ENCODE data around the gene TSPEAR.
A peak's percentile ranks its signal among the peaks of the same experiment; 100 is the strongest.
"Not testable (repeated sequence)": the region's sequence is repeated elsewhere in the genome, so short reads cannot be mapped to it uniquely, and the experiment has no call there.

TSPEAR gene

DNA sequence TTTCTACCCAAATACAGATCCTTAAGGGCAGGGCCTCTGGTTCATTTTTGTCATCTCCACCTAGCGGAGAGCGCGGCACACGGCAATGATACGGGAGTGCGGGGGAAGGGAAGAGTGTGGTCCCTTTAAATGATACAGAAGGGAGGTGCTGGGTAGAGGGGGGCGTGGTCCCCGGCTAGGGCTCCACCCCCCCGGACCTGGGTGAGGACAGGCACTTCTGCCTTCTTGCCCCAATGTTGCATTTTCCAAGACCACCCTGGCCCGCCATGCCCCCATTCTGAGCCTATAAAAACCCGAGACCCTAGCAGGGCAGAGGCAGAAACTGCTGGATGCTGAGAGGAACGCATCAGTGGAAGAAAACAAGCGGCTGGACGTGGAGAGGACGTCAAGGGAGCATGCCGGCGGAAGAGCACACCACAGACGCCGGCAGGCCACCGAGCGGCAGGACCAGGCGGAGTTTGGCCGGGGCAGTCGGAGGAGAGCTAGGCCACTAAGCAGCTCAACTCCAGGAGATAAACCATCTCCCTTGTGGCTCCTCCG is 226.0 kb downstream of the TSPEAR start:
- peak overlapping the region; percentile 63 for H3K4me3 ChIP-seq (ENCODE audit: low read depth, low read length)

DNA sequence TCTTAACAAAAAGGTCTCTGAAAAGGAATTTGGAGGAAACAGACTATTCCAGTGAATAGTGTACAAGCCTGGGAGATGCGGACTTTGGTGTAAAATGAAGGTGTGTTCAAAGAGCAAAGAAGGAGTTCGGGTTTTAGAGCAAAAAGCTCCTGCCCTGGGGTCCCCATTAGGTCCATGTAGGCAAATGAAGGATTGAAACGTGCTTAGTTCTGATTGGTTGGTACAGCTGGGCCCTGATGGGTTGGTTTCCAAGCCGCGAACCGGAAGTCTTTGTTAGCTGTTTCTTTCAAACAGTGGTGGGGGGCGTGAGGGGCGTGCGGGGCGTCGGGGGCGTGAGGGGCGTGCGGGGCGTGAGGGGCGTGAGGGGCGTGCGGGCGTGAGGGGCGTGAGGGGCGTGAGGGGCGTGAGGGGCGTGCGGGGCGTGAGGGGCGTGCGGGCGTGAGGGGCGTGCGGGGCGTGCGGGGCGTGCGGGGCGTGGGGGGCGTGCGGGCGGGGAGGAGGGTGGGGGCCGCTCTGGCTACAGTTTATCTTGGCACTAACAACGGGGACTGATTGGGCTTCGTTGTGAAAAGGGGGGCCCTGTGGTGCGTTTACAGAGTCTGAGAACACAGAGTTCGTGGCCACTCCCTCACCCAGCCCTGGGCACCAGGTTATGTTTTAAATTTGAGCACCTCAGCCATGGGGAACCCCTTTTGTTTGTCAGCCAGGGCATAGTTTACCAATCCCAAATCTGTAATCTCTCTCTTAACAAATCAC is 226.7 kb downstream of the TSPEAR start:
- Histone ChIP-seq H3K9ac (ENCODE audit: low read length) (no peak overlapping the region), H3K36me3 (ENCODE audit: control insufficient read depth, insufficient read depth, low read length) (no peaks in the 10 kb centered on the region; the same call in 1 of the 2 replicates), H3K4me3 (ENCODE audit: low read depth, low read length) (no peak overlapping the region), H3K9me3 (ENCODE audit: control insufficient read depth, insufficient read depth, low read depth, low read length) (peaks cover 14% of the 10 kb centered on the region), H3K4me1 (ENCODE audit: control insufficient read depth, insufficient read depth, low read length) (0 out of 2 replicates have a peak, but pooled peaks cover 2% of the 10 kb centered on the region), H3K27me3 (ENCODE audit: control insufficient read depth, insufficient read depth, low read length) (no peaks in the 10 kb centered on the region), H3K27ac (ENCODE audit: low read depth, low read length) (no peak overlapping the region)

More for the DNA sequence above, 226.0 kb downstream of the TSPEAR start:
- Histone ChIP-seq H3K27ac (ENCODE audit: low read depth, low read length) (peak overlapping the region; percentile 22; the same call in 1 of the 2 replicates), H3K4me1 (ENCODE audit: control insufficient read depth, insufficient read depth, low read length) (0 out of 2 replicates have a peak, but pooled peaks cover 2% of the 10 kb centered on the region), H3K9me3 (ENCODE audit: control insufficient read depth, insufficient read depth, low read depth, low read length) (peaks cover 19% of the 10 kb centered on the region), H3K27me3 (ENCODE audit: control insufficient read depth, insufficient read depth, low read length) (no peaks in the 10 kb centered on the region), H3K9ac (ENCODE audit: low read length) (peak overlapping the region; percentile 73), H3K36me3 (ENCODE audit: control insufficient read depth, insufficient read depth, low read length) (peaks cover 3% of the 10 kb centered on the region; the same call in 1 of the 2 replicates)

DNA sequence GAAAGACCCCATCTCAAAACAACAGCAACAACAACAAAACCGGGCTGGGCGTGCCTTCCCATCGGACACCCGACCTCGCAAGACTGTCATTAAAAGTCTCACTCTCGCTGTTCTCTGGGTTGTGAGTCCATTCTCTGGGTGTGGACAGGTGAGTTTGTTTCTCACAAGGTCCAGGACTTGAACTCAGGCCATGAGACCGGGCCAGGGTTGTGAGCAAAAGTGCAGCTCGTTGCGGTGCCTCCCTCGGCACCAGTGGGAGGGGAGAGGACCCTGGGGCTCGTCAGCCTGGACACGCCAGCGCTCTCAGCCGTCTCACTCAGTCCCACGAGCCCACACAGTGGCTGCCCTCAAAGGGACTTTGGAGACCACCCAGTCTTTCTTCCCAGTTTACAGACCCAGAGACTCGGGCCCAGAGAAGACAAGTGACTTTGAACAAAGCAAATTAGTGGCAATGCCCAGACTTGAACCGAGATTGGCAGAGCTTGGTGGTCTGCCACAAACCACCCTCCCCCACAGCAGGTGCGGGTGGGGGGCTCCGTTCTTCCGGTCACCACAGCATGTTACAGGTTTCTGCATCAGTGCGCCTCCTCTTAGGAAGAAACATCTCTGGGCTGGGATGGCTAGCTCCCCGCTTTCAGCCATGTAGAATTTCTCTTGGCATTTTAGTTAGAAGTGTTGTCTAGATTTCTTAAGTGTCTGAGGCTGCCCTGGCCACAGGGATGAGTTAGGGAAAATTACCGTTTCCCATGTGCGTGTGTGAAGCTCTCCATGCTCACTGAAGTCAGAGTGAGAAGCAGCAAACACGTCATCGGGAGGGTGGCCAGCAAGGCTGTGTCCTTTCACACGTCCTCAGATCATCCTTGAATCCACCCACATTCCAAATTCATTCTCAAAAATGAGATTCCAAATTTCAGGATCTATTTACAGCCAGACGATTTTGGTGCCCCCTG is 227.8 kb downstream of the TSPEAR start:
- no peak overlapping the region for H3K4me3 ChIP-seq (ENCODE audit: low read depth, low read length)
- no peaks in the 10 kb centered on the region; the same call in 1 of the 2 replicates for H3K36me3 ChIP-seq (ENCODE audit: control insufficient read depth, insufficient read depth, low read length)
- no peak overlapping the region for H3K9ac ChIP-seq (ENCODE audit: low read length)
- no peaks in the 10 kb centered on the region for H3K27me3 ChIP-seq (ENCODE audit: control insufficient read depth, insufficient read depth, low read length)
- no peak overlapping the region for H3K27ac ChIP-seq (ENCODE audit: low read depth, low read length)
- 0 out of 2 replicates have a peak, but pooled peaks cover 2% of the 10 kb centered on the region for H3K4me1 ChIP-seq (ENCODE audit: control insufficient read depth, insufficient read depth, low read length)
- peaks cover 7% of the 10 kb centered on the region for H3K9me3 ChIP-seq (ENCODE audit: control insufficient read depth, insufficient read depth, low read depth, low read length)

DNA sequence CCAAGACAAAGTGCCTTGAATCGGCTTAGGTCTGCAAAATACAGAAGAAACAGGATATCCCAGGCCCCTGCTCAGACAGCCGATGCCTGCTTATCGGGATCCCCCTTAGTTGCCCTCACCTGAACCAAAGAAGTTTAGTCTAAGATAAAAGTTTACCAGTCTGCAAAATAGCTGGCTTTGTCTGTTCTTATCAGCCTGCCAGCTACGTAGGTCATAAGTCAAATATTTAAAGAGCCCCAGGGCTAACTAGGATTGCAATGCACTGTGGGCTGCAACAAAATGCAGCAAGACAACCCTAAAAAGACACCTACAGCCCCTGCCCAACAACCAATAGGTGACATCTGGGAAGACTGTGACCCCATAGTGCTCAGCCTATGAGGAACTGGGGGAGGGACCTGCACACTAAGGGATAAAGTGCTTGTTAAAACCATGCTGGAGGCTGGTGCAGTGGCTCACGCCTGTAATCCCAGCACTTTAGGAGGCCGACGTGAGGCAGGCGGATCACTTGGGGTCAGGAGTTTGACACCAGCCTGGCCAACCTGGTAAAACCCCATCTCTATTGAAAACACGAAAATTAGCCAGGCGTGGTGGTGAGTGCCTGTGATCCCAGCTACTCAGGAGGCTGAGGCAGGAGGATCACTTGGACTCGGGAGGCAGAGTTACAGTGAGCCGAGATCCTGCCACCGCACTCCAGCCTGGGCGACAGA is 228.6 kb downstream of the TSPEAR start:
- Histone ChIP-seq H3K9me3 (ENCODE audit: control insufficient read depth, insufficient read depth, low read depth, low read length) (no peaks in the 10 kb centered on the region), H3K27ac (ENCODE audit: low read depth, low read length) (no peak overlapping the region), H3K36me3 (ENCODE audit: control insufficient read depth, insufficient read depth, low read length) (no peaks in the 10 kb centered on the region), H3K9ac (ENCODE audit: low read length) (no peak overlapping the region), H3K27me3 (ENCODE audit: control insufficient read depth, insufficient read depth, low read length) (no peaks in the 10 kb centered on the region), H3K4me3 (ENCODE audit: low read depth, low read length) (no peak overlapping the region), H3K4me1 (ENCODE audit: control insufficient read depth, insufficient read depth, low read length) (0 out of 2 replicates have a peak, but pooled peaks cover 2% of the 10 kb centered on the region)

DNA sequence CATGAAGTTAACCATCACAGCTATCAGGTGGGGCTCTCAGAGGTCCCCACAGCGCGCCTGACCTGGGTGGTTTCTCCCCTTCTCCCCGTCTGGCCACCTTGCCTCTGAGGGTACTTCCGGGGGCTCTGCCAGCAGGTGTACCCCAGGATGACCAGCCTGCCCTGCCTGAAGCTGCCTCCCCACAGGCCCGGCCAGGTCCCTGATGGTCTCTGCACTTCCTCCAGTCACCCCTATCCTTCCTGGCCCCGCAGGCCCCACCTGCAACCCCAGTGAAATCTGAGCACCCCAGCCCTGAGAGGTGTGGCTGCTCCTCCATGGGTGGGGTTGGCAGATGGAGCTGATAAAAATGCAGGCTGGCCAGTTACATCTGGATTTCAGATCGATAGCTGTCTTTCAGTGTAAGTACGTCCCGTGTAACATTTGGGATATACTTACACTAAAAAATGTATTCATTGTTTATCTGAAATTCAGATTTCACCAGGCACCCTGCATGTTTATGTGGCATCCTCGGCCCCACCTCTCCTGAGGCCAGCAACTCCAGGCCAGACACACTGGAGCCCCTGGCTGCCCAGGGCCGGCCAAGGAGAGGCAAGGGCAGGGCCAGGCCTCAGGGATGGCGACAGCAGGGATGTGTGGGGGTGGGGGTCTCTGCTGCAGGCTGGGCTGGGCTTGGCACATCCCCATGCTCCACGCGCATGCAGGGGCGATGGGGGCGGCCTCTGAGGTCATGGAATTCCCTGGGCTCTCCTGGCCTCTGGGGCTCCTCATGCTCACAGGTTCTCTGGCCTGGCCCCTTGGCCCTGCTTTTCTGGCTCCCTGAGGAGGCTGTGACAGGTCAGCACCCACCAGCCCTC is 230.9 kb downstream of the TSPEAR start:
- H3K4me1 ChIP-seq (ENCODE audit: control insufficient read depth, insufficient read depth, low read length), result 0 out of 2 replicates have a peak, but pooled peaks cover 6% of the 10 kb centered on the region
- H3K9me3 ChIP-seq (ENCODE audit: control insufficient read depth, insufficient read depth, low read depth, low read length), result no peaks in the 10 kb centered on the region
- H3K27me3 ChIP-seq (ENCODE audit: control insufficient read depth, insufficient read depth, low read length), result no peaks in the 10 kb centered on the region
- H3K9ac ChIP-seq (ENCODE audit: low read length), result no peak overlapping the region
- no peaks in the 10 kb centered on the region for H3K36me3 ChIP-seq (ENCODE audit: control insufficient read depth, insufficient read depth, low read length)
- no peak overlapping the region for H3K27ac ChIP-seq (ENCODE audit: low read depth, low read length)
- no peak overlapping the region for H3K4me3 ChIP-seq (ENCODE audit: low read depth, low read length)

DNA sequence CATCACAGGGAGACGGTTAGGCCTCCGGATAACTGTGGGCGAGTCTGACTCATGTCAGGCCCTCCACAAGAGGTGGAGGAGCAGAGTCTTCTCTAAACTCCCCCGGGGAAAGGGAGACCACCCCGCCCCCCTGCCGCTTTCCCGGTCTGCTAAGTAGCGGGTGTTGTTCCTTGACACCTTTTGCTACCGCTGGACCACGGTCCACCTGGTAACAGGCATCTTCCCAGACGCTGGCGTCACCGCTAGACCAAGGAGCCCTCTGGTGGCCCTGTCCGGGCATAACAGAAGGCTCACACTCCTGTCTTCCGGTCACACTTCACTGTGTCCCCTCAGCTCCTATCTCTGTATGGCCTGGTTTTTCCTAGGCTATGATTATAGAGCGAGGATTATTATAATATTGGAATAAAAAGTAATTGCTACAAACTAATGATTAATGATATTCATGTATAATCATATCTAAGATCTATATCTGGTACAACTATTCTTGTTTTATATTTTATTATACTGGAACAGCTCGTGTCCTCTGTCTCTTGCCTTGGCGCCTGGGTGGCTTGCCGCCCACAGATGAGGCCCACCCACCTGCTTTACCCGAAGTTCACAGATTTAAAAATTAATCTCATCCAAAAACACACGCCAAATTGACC is 231.7 kb downstream of the TSPEAR start:
- H3K9ac ChIP-seq (ENCODE audit: low read length); H3K27ac ChIP-seq (ENCODE audit: low read depth, low read length); H3K4me3 ChIP-seq (ENCODE audit: low read depth, low read length); H3K9me3 ChIP-seq (ENCODE audit: control insufficient read depth, insufficient read depth, low read depth, low read length); H3K36me3 ChIP-seq (ENCODE audit: control insufficient read depth, insufficient read depth, low read length); H3K4me1 ChIP-seq (ENCODE audit: control insufficient read depth, insufficient read depth, low read length); H3K27me3 ChIP-seq (ENCODE audit: control insufficient read depth, insufficient read depth, low read length): not testable (repeated sequence)

DNA sequence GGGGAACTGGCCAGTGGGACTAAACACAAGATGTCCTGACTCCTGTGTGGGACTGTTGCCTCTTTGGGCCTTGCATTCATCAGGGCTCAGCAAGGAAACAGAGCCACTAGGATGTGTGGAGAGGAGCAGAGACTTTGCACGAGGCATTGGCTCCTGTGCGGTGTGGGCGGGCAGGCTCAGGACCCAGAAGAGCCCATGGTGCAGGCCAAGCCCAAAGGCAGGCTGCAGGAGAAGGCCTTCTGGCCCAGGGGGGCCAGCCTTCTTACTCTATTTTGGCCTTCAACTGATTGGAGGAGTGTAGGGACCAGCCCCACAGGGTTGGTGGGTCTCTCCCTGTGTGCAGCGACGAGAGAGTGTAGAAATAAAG is 232.6 kb downstream of the TSPEAR start:
- no peaks in the 10 kb centered on the region for H3K36me3 ChIP-seq (ENCODE audit: control insufficient read depth, insufficient read depth, low read length)

DNA sequence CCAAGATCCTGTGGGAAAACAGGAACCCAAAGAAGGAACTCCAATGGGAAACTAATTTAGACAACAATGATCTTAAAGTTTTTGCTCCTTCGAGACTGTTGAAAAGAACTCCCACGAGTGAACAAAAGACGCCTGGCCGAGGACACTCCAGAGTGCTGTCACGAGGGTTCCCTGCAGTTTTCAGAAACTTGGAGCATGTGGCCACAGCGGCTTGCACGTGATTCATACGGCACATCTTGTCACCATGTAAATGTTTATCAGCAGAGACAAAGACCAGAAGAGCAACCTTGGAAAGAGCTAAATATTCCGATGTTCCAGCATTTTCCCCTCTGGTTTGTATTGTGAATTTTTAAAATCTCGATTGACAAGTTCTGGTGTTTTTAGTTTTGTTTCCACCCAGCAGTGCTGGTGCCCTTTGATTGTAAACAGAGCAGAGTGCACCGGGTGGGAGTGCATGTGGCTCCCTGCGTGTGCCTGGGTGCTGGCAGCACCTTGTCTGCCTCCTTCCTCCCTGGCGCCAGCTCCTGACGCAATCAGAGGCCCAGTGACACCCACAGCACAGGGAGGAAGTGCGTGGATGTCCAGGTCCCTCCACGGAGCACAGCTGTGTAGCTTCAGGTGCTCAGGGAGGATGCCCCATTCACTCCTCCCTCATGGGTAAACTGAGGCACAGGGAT is 233.1 kb downstream of the TSPEAR start:
- no peaks in the 10 kb centered on the region for H3K36me3 ChIP-seq (ENCODE audit: control insufficient read depth, insufficient read depth, low read length)
- H3K27ac ChIP-seq (ENCODE audit: low read depth, low read length), result no peak overlapping the region
- no peak overlapping the region for H3K4me3 ChIP-seq (ENCODE audit: low read depth, low read length)
- H3K9ac ChIP-seq (ENCODE audit: low read length), result no peak overlapping the region
- 0 out of 2 replicates have a peak, but pooled peaks cover 5% of the 10 kb centered on the region for H3K4me1 ChIP-seq (ENCODE audit: control insufficient read depth, insufficient read depth, low read length)
- no peaks in the 10 kb centered on the region for H3K9me3 ChIP-seq (ENCODE audit: control insufficient read depth, insufficient read depth, low read depth, low read length)
- no peaks in the 10 kb centered on the region for H3K27me3 ChIP-seq (ENCODE audit: control insufficient read depth, insufficient read depth, low read length)

More for the DNA sequence above, 232.6 kb downstream of the TSPEAR start:
- no peaks in the 10 kb centered on the region for H3K9me3 ChIP-seq (ENCODE audit: control insufficient read depth, insufficient read depth, low read depth, low read length)
- no peak overlapping the region for H3K9ac ChIP-seq (ENCODE audit: low read length)
- H3K27ac ChIP-seq (ENCODE audit: low read depth, low read length), result no peak overlapping the region
- no peaks in the 10 kb centered on the region for H3K27me3 ChIP-seq (ENCODE audit: control insufficient read depth, insufficient read depth, low read length)
- 0 out of 2 replicates have a peak, but pooled peaks cover 5% of the 10 kb centered on the region for H3K4me1 ChIP-seq (ENCODE audit: control insufficient read depth, insufficient read depth, low read length)
- H3K4me3 ChIP-seq (ENCODE audit: low read depth, low read length), result no peak overlapping the region

DNA sequence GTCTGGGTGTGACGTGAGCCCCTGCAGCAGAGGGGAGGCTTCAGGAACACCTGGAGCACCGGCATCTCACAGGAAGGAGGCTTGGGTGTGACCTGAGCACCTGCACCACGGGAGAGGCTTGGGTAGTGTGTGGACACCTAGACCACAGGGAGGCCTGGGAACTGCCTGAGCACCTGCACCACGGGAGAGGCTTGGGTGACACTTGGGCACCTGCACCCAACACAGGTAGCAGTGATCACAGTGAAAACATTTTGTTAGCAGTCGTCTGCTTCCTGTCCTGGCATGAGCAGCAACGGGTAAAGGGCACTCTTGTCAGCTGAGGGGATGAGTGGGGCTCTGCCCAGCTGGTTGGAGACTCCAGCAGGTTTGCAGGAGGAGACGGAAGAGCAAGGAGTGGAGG is 233.7 kb downstream of the TSPEAR start:
- H3K4me3 ChIP-seq (ENCODE audit: low read depth, low read length), result no peak overlapping the region

More for the DNA sequence above, 233.7 kb downstream of the TSPEAR start:
- H3K9me3 ChIP-seq (ENCODE audit: control insufficient read depth, insufficient read depth, low read depth, low read length), result no peaks in the 10 kb centered on the region
- 0 out of 2 replicates have a peak, but pooled peaks cover 5% of the 10 kb centered on the region for H3K4me1 ChIP-seq (ENCODE audit: control insufficient read depth, insufficient read depth, low read length)
- no peak overlapping the region for H3K9ac ChIP-seq (ENCODE audit: low read length)
- H3K27me3 ChIP-seq (ENCODE audit: control insufficient read depth, insufficient read depth, low read length), result no peaks in the 10 kb centered on the region
- no peak overlapping the region for H3K27ac ChIP-seq (ENCODE audit: low read depth, low read length)
- H3K36me3 ChIP-seq (ENCODE audit: control insufficient read depth, insufficient read depth, low read length), result no peaks in the 10 kb centered on the region

Measured in HUES6 (cell line).